ENCODE data around the gene GTPBP4.

- TF ChIP-seq CBX2 (IDR thresholded peaks at IDR 0.05; ENCODE audit: borderline replicate concordance, low read depth) (no peak), KDM5A (IDR thresholded peaks at IDR 0.05) (no peak), EP300 (IDR thresholded peaks at IDR 0.05) (no peak), RFX5 (IDR thresholded peaks at IDR 0.05) (no peak), POLR2A (IDR thresholded peaks at IDR 0.05; ENCODE audit: low read length) (no peak), MAX (IDR thresholded peaks at IDR 0.05) (no peak)
- TF ChIP-seq, protein P1, sequence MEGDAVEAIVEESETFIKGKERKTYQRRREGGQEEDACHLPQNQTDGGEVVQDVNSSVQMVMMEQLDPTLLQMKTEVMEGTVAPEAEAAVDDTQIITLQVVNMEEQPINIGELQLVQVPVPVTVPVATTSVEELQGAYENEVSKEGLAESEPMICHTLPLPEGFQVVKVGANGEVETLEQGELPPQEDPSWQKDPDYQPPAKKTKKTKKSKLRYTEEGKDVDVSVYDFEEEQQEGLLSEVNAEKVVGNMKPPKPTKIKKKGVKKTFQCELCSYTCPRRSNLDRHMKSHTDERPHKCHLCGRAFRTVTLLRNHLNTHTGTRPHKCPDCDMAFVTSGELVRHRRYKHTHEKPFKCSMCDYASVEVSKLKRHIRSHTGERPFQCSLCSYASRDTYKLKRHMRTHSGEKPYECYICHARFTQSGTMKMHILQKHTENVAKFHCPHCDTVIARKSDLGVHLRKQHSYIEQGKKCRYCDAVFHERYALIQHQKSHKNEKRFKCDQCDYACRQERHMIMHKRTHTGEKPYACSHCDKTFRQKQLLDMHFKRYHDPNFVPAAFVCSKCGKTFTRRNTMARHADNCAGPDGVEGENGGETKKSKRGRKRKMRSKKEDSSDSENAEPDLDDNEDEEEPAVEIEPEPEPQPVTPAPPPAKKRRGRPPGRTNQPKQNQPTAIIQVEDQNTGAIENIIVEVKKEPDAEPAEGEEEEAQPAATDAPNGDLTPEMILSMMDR (IDR thresholded peaks at IDR 0.05), result no peak
- TF ChIP-seq, protein P2, sequence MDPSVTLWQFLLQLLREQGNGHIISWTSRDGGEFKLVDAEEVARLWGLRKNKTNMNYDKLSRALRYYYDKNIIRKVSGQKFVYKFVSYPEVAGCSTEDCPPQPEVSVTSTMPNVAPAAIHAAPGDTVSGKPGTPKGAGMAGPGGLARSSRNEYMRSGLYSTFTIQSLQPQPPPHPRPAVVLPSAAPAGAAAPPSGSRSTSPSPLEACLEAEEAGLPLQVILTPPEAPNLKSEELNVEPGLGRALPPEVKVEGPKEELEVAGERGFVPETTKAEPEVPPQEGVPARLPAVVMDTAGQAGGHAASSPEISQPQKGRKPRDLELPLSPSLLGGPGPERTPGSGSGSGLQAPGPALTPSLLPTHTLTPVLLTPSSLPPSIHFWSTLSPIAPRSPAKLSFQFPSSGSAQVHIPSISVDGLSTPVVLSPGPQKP (IDR thresholded peaks at IDR 0.05; ENCODE audit: low read depth, low read length), result no peak
- TF ChIP-seq, protein P3, sequence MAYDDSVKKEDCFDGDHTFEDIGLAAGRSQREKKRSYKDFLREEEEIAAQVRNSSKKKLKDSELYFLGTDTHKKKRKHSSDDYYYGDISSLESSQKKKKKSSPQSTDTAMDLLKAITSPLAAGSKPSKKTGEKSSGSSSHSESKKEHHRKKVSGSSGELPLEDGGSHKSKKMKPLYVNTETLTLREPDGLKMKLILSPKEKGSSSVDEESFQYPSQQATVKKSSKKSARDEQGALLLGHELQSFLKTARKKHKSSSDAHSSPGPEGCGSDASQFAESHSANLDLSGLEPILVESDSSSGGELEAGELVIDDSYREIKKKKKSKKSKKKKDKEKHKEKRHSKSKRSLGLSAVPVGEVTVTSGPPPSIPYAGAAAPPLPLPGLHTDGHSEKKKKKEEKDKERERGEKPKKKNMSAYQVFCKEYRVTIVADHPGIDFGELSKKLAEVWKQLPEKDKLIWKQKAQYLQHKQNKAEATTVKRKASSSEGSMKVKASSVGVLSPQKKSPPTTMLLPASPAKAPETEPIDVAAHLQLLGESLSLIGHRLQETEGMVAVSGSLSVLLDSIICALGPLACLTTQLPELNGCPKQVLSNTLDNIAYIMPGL (CRISPR knock-in tag; IDR thresholded peaks at IDR 0.05; ENCODE audit: borderline replicate concordance), result no peak
These were observed 48.1 kb downstream of the GTPBP4 start for GRCh38 chr10:1036341-1036791.
